Osteocyte (in vitro differentiated cells): ENCODE results near the gene ZBTB8OS. TPM values are rescaled to one million over a fixed set of nuclear protein-coding genes. Genes with fewer than 3 reads are reported as not detected.
A peak's percentile ranks its signal among the peaks of the same experiment; 100 is the strongest.
"Not testable (repeated sequence)": the region's sequence is repeated elsewhere in the genome, so short reads cannot be mapped to it uniquely, and the experiment has no call there.

Experiments used
- DNase-seq: peaks from one replicate; pipeline ENCODE4 v3.0.0; 2021; ENCODE audit warnings: mixed read lengths; ENCODE audit not compliant: unreplicated experiment; ENCODE audit errors: extremely low spot score
- H3K27ac Mint-ChIP-seq: one replicate; pipeline ENCODE4 v1.8.0; 2021; ENCODE audit warnings: mild to moderate bottlenecking, mixed read lengths; ENCODE audit not compliant: unreplicated experiment
- H3K27me3 Mint-ChIP-seq: one replicate; pipeline ENCODE4 v1.8.0; 2021; ENCODE audit warnings: mixed read lengths; ENCODE audit not compliant: unreplicated experiment
- H3K36me3 Mint-ChIP-seq: one replicate; pipeline ENCODE4 v1.8.0; 2021; ENCODE audit warnings: mixed read lengths; ENCODE audit not compliant: unreplicated experiment
- H3K4me1 Mint-ChIP-seq: one replicate; pipeline ENCODE4 v1.8.0; 2021; ENCODE audit warnings: mixed read lengths; ENCODE audit not compliant: unreplicated experiment
- H3K4me3 Mint-ChIP-seq: one replicate; pipeline ENCODE4 v1.8.0; 2021; ENCODE audit warnings: mild to moderate bottlenecking, moderate library complexity, mixed read lengths; ENCODE audit not compliant: unreplicated experiment
- H3K9me3 Mint-ChIP-seq: one replicate; pipeline ENCODE4 v1.8.0; 2021; ENCODE audit warnings: mixed read lengths; ENCODE audit not compliant: unreplicated experiment
- CTCF ChIP-seq: fragments of 200-600 bp; sonication (generic); IDR thresholded peaks from 2 replicates; pipeline ENCODE4 v1.5.0; 2021; ENCODE audit warnings: antibody characterized with exemption, mild to moderate bottlenecking, moderate library complexity
- total RNA-seq: library from RNA; stranded (reverse); gene quantifications from 2 replicates; pipeline ENCODE4 v1.2.1, GENCODE V29; 2021

ZBTB8OS gene
- total RNA-seq, 1 donor from 2014 or later: 33.2 TPM

- no peaks in the 10 kb centered on the region for H3K27me3 Mint-ChIP-seq
- H3K36me3 Mint-ChIP-seq: peaks cover 47% of the 10 kb centered on the region
- H3K27ac Mint-ChIP-seq: no peak overlapping the region
- no peaks in the 10 kb centered on the region for H3K9me3 Mint-ChIP-seq
- no peak for DNase-seq
- H3K4me1 Mint-ChIP-seq: peaks cover 13% of the 10 kb centered on the region
- no peak for TF ChIP-seq CTCF
- H3K4me3 Mint-ChIP-seq: no peak overlapping the region
These were observed 31.2 kb upstream of the ZBTB8OS start for GRCh38 chr1:32681509-32681908.

GRCh38 chr1:32680642-32681041, 30.3 kb upstream of the ZBTB8OS start:
- Mint-ChIP-seq H3K36me3 (peaks cover 49% of the 10 kb centered on the region), H3K4me1 (peaks cover 10% of the 10 kb centered on the region), H3K9me3 (no peaks in the 10 kb centered on the region), H3K4me3 (no peak overlapping the region), H3K27ac (peak overlapping the region; percentile 34), H3K27me3 (no peaks in the 10 kb centered on the region)
- no peak for DNase-seq
- TF ChIP-seq CTCF: no peak

- DNase-seq, H3K9me3 Mint-ChIP-seq, H3K4me1 Mint-ChIP-seq, H3K4me3 Mint-ChIP-seq, H3K27ac Mint-ChIP-seq, H3K27me3 Mint-ChIP-seq: not testable (repeated sequence)
- H3K36me3 Mint-ChIP-seq: peaks cover 51% of the 10 kb centered on the region
These were observed 29.6 kb upstream of the ZBTB8OS start for GRCh38 chr1:32679993-32680392.

- H3K4me3 Mint-ChIP-seq: no peak overlapping the region
- H3K4me1 Mint-ChIP-seq: no peaks in the 10 kb centered on the region
- H3K27ac Mint-ChIP-seq: no peak overlapping the region
- DNase-seq: no peak
- no peaks in the 10 kb centered on the region for H3K27me3 Mint-ChIP-seq
- no peaks in the 10 kb centered on the region for H3K9me3 Mint-ChIP-seq
- H3K36me3 Mint-ChIP-seq: peaks cover 61% of the 10 kb centered on the region
- no peak for TF ChIP-seq CTCF
These were observed 26.6 kb upstream of the ZBTB8OS start for GRCh38 chr1:32676945-32677344.

GRCh38 chr1:32668716-32669115, 18.4 kb upstream of the ZBTB8OS start:
- H3K4me3 Mint-ChIP-seq, DNase-seq, H3K9me3 Mint-ChIP-seq, H3K27me3 Mint-ChIP-seq, H3K27ac Mint-ChIP-seq, H3K4me1 Mint-ChIP-seq: not testable (repeated sequence)
- H3K36me3 Mint-ChIP-seq: peaks cover 60% of the 10 kb centered on the region

- Mint-ChIP-seq H3K9me3 (no peaks in the 10 kb centered on the region), H3K4me3 (no peak overlapping the region), H3K27me3 (no peaks in the 10 kb centered on the region), H3K4me1 (no peaks in the 10 kb centered on the region), H3K27ac (no peak overlapping the region), H3K36me3 (peaks cover 47% of the 10 kb centered on the region)
- no peak for TF ChIP-seq CTCF
- DNase-seq: no peak
These were observed 16.7 kb upstream of the ZBTB8OS start for GRCh38 chr1:32666901-32667566.
